NCI-H2171 treated with DMSO at 0.1 percent for 48 hours (cell line): ENCODE results near the gene ADARB1.
A peak's percentile ranks its signal among the peaks of the same experiment; 100 is the strongest.

Experiments
- DNase-seq: peaks from one replicate; lab custom pipeline; 2025; lab: John Stamatoyannopoulos, UW

The ADARB1 gene

DNA sequence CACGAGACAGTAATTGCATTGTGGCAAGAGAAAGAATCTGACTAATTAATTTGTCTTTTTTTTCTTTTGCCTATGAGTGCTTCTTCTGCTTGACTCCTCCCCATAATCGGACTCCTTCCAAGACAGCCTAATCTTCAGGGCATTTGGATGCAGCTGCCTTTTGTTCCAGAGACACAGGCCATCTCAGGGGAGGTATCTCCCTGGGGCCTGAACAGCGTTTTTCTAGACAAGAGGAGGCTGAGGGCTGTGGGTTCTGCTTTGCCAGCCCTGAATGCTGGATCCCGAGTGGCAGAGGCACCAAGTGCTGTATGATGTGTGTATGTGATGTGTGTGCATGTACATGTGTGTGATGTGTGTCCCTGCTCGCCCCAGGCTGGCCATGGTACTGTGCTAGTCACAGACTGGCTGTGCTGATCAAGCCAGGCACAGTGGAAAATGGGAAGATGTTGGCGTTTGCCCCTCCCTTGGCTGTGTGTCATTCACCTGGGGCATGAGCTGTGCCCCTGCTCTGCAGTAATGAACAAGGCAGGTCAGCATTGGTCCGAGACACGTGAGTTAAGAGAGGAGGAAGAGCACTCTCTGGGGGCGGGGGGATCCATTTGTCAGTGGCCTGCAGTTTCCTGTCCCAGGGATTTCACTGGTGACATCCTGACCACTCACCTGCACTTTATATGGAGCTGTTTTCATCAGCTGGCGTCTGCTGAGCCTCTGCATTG, 77.2 kb downstream of the ADARB1 start:
- no peak for DNase-seq

DNA sequence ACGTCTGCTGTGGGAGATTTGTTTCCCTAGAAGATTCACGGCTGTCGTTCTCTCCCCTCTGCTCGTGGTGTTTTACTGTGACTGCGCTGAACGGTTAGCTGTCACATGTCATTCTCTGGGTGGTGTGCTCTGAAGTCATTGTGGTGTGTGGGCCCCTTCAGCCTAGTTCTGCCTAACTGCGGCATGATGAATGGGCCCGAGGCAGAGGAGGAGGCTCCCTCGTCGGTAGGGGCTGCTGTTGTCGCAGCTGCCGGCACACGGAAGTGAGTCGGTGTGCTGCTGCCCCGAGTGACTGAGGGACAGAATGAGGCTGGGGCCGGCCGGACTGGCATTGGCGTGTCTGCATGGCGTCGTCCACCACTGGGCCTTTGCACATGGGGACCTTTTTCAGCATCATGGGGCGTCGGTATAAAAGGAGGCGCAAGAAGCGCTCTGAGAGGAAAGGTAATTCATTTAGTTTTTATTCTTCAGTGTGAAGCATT, 77.9 kb downstream of the ADARB1 start:
- no peak for DNase-seq

DNA sequence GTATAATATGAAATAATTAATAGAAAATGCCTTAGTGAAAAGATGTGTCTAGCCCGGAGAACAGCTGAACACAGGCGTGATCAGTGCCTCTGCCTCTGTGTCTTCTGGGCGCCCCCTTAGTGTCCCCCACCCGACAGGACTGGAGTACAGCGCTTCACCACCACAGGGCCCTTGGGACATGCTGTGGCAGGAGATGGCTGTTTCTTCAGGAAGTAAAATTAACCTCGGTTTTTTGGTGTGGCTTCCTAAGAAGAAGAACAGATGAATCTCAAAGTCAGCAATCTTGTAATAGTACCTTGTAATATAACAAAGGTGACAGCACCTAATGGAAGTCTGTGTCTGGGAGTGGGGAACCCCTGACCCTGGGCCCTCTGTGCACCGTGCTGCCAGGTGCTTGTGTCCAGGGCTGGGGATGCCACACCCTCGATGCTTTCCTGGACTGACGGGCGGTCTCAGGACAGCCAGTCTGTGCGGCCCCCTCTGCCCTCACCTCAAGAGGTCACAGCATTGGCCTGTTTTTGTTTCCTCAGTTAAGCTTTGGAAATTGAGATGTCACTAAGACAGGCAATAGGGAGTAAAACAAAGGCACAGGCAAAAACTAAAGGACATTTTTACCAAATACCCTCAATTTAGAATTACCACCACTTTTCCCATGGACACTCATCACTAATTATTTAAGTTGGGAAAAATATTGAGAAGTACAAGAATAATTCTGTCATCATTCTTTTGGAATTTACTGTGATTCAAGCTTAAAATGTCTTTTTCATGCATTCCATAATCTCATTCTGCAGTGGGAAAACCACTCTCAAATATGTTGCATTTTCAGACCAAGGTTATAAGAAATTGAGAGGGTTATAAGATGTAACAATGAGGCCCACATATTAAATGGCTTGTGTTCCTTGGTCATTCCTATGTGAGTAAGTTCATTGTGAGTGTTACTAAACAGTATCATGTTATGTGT, 79.3 kb downstream of the ADARB1 start:
- no peak for DNase-seq

DNA sequence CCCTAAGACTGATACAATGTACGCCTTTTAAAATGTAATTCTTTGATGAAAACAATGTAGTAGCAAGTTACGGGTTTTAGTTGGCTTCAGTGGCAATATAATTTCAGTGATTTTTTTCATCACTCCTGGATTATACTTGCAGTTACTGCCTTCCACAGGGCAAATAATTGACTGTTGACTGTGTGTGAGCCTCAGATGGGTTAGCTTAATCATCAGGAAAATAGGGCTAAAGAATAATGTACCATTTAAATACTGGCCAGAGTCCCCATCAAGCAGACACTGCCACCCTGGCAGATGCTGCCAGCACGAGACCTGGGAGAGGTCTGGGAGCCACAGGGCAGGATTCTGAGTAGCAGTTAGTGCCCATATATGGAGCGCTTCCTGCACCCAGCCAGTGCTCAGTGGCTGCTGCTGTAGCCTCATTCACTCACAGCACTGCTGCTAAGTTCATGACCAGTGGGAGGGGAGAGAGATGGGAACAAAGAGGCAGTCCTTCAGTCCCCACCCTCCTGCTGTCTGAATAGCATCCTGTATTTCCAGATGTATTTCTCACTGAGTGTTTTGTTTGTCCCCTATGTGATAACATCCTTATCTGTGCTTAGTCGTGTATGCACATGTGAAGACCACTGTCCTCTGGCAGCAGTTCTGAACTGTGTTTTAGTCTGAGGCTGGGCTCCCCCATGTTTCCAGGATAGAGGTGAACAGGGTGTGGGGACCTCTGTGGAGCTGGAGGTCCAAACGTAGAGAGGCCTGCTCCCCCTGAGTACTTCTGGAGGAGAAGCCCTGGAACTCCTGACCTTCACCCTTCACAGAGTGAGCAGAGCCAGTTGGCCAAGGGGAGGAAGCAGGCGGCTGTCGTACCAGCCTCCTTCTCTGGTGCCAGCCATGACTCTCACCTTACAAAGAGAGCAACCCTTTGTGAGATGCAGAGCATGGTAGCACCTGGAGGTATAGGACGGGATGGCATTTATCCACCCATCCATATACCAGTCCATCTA, 80.4 kb downstream of the ADARB1 start:
- peak; percentile 67 for DNase-seq

GRCh38 chr21:45155910-45156309, 81.5 kb downstream of the ADARB1 start:
- DNase-seq = no peak

DNA sequence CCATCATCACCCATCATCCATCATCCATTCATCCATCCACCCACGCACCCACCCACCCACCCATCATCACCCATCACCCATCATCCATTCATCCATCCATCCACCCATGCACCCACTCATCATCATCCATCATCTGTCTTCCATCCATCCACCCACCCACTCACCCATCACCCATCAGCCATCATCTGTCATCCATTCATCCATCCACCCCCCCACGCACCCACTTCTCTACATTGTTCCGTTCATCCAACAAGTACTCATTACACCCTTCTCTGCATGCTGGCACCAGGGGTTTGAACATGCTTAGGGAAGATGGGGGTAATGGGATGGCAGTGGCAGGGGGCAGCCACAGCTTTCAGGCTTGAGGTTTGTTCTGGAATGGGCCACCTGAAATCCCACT, 82.1 kb downstream of the ADARB1 start:
- no peak for DNase-seq

DNA sequence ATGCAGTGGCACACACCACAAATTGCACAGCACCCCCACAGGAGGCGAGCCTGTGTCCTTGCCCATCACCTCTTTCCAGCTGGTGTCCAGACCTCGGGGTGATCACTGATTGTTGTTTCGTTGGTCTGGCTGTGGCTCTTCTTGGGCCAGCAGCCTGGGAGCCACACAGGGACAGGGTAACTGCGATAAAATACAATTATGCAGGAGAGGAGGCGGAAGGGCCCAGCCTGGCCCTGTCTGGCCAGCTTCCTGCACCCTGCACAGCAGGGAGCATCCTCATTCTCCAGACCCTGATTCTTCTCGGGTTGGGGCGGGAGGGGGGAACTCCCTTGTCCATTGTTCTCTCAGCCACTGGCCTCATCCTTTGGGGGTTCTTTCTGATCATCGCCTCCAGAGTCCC, 83.6 kb downstream of the ADARB1 start:
- no peak for DNase-seq

GRCh38 chr21:45158491-45159423, 84.4 kb downstream of the ADARB1 start:
- DNase-seq = no peak

- no peak for DNase-seq
Measured at GRCh38 chr21:45160198-45160597, 85.8 kb downstream of the ADARB1 start.

GRCh38 chr21:45161038-45161945, 86.9 kb downstream of the ADARB1 start:
- peak; percentile 38 for DNase-seq

DNA sequence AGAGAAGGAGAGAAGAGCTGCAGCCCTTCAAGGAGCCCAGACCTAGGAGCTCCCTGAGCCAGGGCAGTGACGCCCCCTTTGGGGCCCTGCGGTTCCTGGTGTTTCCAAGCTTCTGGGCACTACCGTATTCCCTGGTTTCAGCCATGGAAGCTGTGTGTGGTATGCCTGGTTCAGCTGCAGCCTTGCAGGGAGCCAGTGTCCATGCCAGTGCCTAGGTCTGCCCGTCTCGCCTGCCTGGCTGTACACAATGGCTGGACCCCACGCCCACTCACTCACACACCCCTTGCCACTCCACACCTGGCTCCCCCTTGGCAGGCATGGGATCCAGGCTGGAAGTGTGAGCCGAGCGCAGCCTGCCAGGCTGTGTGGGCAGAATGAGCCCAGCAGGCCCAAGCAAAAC, 87.7 kb downstream of the ADARB1 start:
- DNase-seq = no peak

- DNase-seq = no peak
Measured at GRCh38 chr21:45162809-45163208, 88.4 kb downstream of the ADARB1 start.

DNA sequence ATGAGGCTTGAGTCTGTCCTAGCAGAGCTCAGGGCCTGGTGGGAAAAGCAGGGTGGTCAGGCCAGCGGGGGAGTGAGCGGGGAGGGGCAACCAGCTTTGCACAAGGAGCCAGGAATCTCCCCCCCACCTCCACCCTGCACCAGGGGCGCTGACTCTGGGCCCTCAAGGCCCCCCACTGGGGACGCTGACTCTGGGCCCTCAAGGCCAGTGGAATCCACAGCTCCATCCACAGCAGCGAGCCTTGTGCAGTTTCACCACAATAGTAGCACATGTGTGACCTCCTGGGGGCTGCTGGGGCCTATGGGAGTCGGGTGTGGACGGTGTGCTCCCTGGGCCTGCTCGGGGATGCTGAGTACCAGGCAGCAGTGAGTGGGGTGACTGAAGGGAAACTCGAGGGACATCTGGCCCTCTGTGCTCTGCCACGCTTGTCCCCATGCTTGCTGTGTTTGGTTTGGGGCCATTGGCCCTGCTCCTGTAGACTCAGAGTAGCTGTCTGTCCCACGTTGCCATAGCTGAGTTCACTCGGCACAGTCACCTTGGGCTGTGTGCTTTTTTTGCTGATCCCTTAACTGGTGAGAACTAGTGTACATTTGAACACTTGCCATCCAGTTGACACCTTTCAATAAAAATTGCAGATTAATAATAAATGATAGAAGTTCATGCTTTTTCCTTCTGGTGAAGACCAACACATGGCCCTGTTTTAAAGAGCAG, 89.2 kb downstream of the ADARB1 start:
- no peak for DNase-seq

- no peak for DNase-seq
Measured at GRCh38 chr21:45164124-45164511, 89.7 kb downstream of the ADARB1 start.

DNA sequence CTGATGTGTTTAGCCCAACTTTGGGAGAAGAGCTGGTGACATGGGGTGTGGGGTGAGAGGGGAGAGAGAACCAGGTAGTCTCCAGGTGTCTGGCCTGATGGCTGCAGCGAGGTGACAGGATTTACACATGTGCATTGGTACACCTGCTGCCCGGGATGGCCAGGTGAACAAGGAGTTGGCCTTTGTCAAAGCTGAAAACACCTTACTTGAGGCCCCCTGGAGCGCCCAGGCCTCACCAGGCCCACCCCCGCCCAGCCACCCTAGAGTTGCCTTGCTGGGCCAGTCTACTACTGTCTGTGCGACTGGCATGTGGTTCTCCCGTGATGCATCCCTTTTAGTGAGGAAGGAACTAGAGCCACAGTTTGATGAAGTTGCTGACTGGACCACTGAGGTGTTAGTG, 90.5 kb downstream of the ADARB1 start:
- no peak for DNase-seq

GRCh38 chr21:45166931-45167330, 92.6 kb downstream of the ADARB1 start:
- DNase-seq = no peak

- no peak for DNase-seq
Measured at GRCh38 chr21:45167796-45168222, 93.4 kb downstream of the ADARB1 start.

GRCh38 chr21:45168522-45168921, 94.1 kb downstream of the ADARB1 start:
- no peak for DNase-seq

GRCh38 chr21:45169001-45169400, 94.6 kb downstream of the ADARB1 start:
- DNase-seq = no peak
